Kidney (tissue), 14 donors: ENCODE data around the gene KCNMB4. TPM values are rescaled to one million over a fixed set of nuclear protein-coding genes. Genes with fewer than 3 reads are reported as not detected.

Experiments
- DNase-seq, 5 donors: peaks; one replicate each; pipeline ENCODE4 v3.0.0-alpha.2; 2013 to 2020
- FAIRE-seq: peaks from 2 replicates; lab custom pipeline; 2012; peaks lifted over from hg19 to GRCh38; lab: Jason Lieb, UNC
- H3K27ac ChIP-seq, 2 donors: one replicate each; pipeline ENCODE4 v1.7.0; 2013; ENCODE audit warnings: low read depth in 2 of 2, low read length in 2 of 2, inconsistent platforms in 1 of 2
- H3K27me3 ChIP-seq: one replicate; pipeline ENCODE4 v1.7.1; 2013; ENCODE audit warnings: low read length, inconsistent platforms; ENCODE audit not compliant: control insufficient read depth, insufficient read depth
- H3K36me3 ChIP-seq, 3 donors: one replicate each; pipeline versions ENCODE4 v1.7.0 to v1.7.1; 2013; ENCODE audit warnings: low read length in 3 of 3, control low read depth in 1 of 3, inconsistent platforms in 1 of 3; ENCODE audit not compliant: insufficient read depth in 3 of 3, control insufficient read depth in 2 of 3
- H3K4me1 ChIP-seq, 3 donors: one replicate each; pipeline versions ENCODE4 v1.7.0 to v1.7.1; 2013; ENCODE audit warnings: low read length in 3 of 3, inconsistent platforms in 1 of 3, low read depth in 1 of 3; ENCODE audit not compliant: control insufficient read depth in 2 of 3, insufficient read depth in 2 of 3
- H3K4me3 ChIP-seq, 3 donors: one replicate each; pipeline versions ENCODE4 v1.7.0 to v1.8.1; 2013; ENCODE audit warnings: low read length in 3 of 3, control low read depth in 1 of 3, inconsistent platforms in 1 of 3
- H3K9ac ChIP-seq, 3 donors: one replicate each; pipeline versions ENCODE4 v1.7.0 to v1.7.1; 2013; ENCODE audit warnings: low read length in 3 of 3, control low read depth in 1 of 3, inconsistent platforms in 1 of 3
- H3K9me3 ChIP-seq, 3 donors: one replicate each; pipeline versions ENCODE4 v1.7.0 to v1.7.1; 2013; ENCODE audit warnings: low read length in 3 of 3, control low read depth in 1 of 3, inconsistent platforms in 1 of 3; ENCODE audit not compliant: control insufficient read depth in 2 of 3, insufficient read depth in 1 of 3
- intact Hi-C: fragments of 100-400 bp; cut with DNase I; formaldehyde crosslinking; loops from one replicate; pipeline ENCODE4 v1.11.1; 2022
- polyA plus RNA-seq: library from polyadenylated mRNA; stranded (reverse); fragments of 350-450 nt; fragmentation: Illumina TruSeq; extraction: RNeasy Lipid Tissue Mini Kit (QIAGEN cat#74804); gene quantifications from one replicate; pipeline ENCODE4 v1.2.3, GENCODE V29; 2014; ENCODE audit warnings: low read depth, low replicate concordance; ENCODE audit not compliant: insufficient read depth
- total RNA-seq: library from RNA; stranded (reverse); fragmentation: NEBNext Ultra II Directional; extraction: Animal tissue kit (Norgen Biotek cat#: 25700); gene quantifications from one replicate; pipeline ENCODE4 v1.2.1, GENCODE V29; 2021
- TF ChIP-seq, protein P1 (sequence below): IDR thresholded peaks from 3 replicates; pipeline ENCODE4 v1.5.1; 2012; ENCODE audit warnings: mild to moderate bottlenecking, moderate library complexity, borderline replicate concordance; ENCODE audit not compliant: insufficient read depth; ENCODE audit errors: extremely low read depth
- donor health status: control.
- donor health status: control.
- donor health status: control.
- donor health status: control.
- donor health status: control.
- donor health status: DM: yes; HTN: yes; CAD: no.
- donor health status: Normal renal cell carcinoma (clear cell type).

The KCNMB4 gene
- total and polyA plus RNA-seq, 2 donors from 2014 or later, result 3.9 to 5.6 TPM

DNA sequence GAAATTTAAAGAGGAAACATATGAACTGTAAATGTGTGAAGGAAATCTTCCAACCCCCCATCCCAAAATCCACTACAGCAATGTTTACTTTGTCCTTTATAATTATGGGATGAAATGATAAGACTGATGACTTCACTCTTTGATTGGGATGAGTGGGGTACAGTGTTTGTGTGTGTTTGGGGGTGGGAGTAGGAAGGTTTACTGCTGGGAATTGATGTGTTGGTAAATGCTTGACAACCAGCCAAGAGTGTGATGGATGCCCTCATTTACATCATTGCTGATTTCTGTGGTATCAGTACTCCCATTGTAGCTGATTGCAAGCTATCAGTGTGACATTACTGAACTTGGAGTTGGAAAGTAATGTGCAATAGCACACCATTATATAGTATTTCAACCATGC, 90.9 kb downstream of the KCNMB4 start:
- H3K9me3 ChIP-seq, result no peaks in the 10 kb centered on the region
- FAIRE-seq (no peak), DNase-seq (no peak)
- no peaks in the 10 kb centered on the region for H3K4me1 ChIP-seq
- intact Hi-C loops, result no loop called here
- H3K9ac ChIP-seq, result no peak overlapping the region
- TF ChIP-seq, protein P1, sequence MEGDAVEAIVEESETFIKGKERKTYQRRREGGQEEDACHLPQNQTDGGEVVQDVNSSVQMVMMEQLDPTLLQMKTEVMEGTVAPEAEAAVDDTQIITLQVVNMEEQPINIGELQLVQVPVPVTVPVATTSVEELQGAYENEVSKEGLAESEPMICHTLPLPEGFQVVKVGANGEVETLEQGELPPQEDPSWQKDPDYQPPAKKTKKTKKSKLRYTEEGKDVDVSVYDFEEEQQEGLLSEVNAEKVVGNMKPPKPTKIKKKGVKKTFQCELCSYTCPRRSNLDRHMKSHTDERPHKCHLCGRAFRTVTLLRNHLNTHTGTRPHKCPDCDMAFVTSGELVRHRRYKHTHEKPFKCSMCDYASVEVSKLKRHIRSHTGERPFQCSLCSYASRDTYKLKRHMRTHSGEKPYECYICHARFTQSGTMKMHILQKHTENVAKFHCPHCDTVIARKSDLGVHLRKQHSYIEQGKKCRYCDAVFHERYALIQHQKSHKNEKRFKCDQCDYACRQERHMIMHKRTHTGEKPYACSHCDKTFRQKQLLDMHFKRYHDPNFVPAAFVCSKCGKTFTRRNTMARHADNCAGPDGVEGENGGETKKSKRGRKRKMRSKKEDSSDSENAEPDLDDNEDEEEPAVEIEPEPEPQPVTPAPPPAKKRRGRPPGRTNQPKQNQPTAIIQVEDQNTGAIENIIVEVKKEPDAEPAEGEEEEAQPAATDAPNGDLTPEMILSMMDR, result no peak
- no peak overlapping the region for H3K27ac ChIP-seq
- no peak overlapping the region for H3K4me3 ChIP-seq
- H3K36me3 ChIP-seq, result no peaks in the 10 kb centered on the region
- no peaks in the 10 kb centered on the region for H3K27me3 ChIP-seq

DNA sequence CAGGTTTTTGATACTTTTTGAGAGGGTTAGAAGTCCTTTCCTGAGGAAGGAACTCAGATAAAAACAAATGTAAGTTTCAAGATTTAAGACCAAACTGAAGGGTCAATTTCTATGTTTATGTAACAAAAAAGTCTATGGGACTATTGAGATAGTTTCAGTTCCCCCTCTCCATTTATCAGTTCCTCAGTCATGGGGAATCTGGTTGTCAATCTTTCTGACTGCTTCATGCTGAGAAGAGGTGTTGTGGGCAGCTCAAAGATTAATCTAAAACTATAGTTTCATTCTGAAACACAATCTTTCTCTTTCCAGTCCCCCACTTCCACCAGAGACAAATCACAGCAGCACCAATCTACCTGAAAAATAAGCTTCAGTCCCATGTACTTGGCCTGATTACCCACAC, 93.7 kb downstream of the KCNMB4 start:
- Histone ChIP-seq H3K4me1 (no peaks in the 10 kb centered on the region), H3K4me3 (no peak overlapping the region), H3K36me3 (no peaks in the 10 kb centered on the region), H3K27ac (no peak overlapping the region), H3K9ac (no peak overlapping the region), H3K27me3 (no peaks in the 10 kb centered on the region), H3K9me3 (peaks cover 0 to 12% (median 0%) of the 10 kb centered on the region in 3 donors)
- TF ChIP-seq, protein P1, result no peak
- DNase-seq (no peak), FAIRE-seq (no peak)
- intact Hi-C loops, result no loop called here

DNA sequence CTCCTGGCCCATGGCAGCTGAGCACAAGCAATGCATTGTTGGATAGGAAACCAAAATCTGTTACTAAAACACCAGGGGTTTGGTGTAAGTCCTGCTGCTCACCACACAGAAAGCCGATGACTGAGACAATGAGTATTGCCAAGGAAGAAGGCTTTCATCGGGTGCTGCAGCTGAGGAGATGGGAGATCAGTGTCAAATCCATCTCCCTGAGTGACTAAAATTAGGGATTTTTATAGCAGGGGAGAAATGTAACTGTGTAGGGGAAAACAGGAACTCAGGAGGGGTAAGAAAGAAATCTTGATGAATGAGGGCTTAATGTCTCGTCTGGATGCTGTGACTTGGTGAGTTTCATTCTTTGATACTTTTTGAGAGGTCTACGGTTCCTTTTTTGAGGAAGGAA, 97.9 kb downstream of the KCNMB4 start:
- no peak overlapping the region for H3K9ac ChIP-seq
- no peak overlapping the region for H3K4me3 ChIP-seq
- no peaks in the 10 kb centered on the region for H3K4me1 ChIP-seq
- H3K27me3 ChIP-seq, result no peaks in the 10 kb centered on the region
- H3K36me3 ChIP-seq, result no peaks in the 10 kb centered on the region
- DNase-seq (no peak), FAIRE-seq (no peak)
- TF ChIP-seq, protein P1, result no peak
- H3K27ac ChIP-seq, result no peak overlapping the region
- intact Hi-C loops, result no loop called here
- peaks cover 0 to 12% (median 0%) of the 10 kb centered on the region in 3 donors for H3K9me3 ChIP-seq

DNA sequence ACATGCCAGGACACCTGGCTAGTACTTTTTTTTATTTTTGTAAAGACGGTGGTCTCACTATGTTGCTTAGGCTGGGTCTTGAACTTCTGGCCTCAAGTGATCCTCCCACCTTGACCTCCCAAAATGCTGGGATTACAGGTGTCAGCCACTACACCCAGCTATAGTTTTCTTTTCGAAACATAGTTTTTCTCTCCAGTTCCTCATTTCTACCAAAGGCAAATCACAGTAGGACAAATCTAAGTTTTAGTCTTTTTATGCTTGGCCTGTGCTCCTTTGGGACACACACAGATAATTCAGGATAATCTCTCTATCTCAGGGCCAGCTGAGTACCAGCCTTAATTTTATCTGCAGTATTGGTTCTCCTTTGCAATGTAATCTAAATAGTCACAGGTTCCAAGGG, 100.7 kb downstream of the KCNMB4 start:
- Histone ChIP-seq H3K9me3 (peaks cover 0 to 12% (median 0%) of the 10 kb centered on the region in 3 donors), H3K4me3 (no peak overlapping the region), H3K9ac (no peak overlapping the region), H3K27ac (no peak overlapping the region), H3K4me1 (no peaks in the 10 kb centered on the region), H3K36me3 (no peaks in the 10 kb centered on the region), H3K27me3 (no peaks in the 10 kb centered on the region)
- TF ChIP-seq, protein P1, result no peak
- no peak for DNase-seq
- intact Hi-C loops, result no loop called here
- FAIRE-seq, result no peak
